ENCODE measurements around the gene ZFHX3.

ZFHX3 gene

GRCh38 chr16:72972878-72973571, 74.9 kb downstream of the ZFHX3 start:
- no peak for DNase-seq (ENCODE audit: extremely low read depth, low read depth)
- TF ChIP-seq CTCF (IDR thresholded peaks at IDR 0.05; ENCODE audit: low read depth, low read length): no peak

DNA sequence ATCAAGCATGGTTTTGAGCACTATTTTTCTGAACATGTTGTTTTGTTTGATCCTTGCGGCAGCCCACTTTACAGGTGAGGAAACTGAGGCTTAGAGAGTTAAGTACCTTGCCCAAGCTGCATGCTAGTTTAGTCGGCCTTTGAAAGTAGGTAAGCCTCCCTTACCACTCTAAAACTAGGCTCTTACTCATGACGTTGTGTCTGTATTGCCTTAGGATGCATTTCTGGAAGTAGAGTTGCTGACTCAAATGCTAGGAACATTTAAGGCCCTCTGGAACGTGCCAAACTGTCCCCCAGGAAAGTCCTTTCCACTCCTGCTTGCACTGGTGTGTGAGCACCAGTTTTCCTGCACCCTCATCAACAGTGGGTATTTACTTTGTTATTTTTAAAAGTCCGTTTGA, 76.6 kb downstream of the ZFHX3 start:
- no peak for DNase-seq (ENCODE audit: extremely low read depth, low read depth)
- TF ChIP-seq CTCF (IDR thresholded peaks at IDR 0.05; ENCODE audit: low read depth, low read length): no peak

- TF ChIP-seq CTCF (IDR thresholded peaks at IDR 0.05; ENCODE audit: low read depth, low read length): no peak
- no peak for DNase-seq (ENCODE audit: extremely low read depth, low read depth)
Observed at GRCh38 chr16:72970656-72971055, 77.3 kb downstream of the ZFHX3 start.

DNA sequence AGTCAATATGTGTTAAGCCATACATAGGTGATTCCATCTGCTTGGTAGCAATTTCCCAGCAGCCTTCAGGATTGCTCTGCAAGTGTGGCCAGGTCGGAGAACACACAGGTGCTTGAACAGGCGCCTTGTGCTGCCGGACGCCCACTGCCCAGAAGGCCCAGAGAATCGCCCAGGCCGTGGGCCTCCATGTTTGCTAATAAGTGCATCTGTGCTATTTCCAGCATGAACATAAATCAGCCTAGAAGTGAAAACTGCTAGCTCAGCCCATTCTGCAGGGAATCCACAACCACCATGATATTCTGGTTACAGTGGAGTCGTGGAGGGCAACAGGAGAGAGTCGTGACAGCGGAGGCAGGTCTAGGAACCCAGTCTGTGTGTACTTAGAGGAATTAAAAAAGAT, 78.1 kb downstream of the ZFHX3 start:
- no peak for TF ChIP-seq CTCF (IDR thresholded peaks at IDR 0.05; ENCODE audit: low read depth, low read length)

GRCh38 chr16:72969146-72969545, 78.8 kb downstream of the ZFHX3 start:
- DNase-seq (ENCODE audit: extremely low read depth, low read depth): no peak
- no peak for TF ChIP-seq CTCF (IDR thresholded peaks at IDR 0.05; ENCODE audit: low read depth, low read length)

More for the DNA sequence above, 78.1 kb downstream of the ZFHX3 start:
- no peak for DNase-seq (ENCODE audit: extremely low read depth, low read depth)

- no peak for DNase-seq (ENCODE audit: extremely low read depth, low read depth)
- no peak for TF ChIP-seq CTCF (IDR thresholded peaks at IDR 0.05; ENCODE audit: low read depth, low read length)
Observed at GRCh38 chr16:72967941-72968340, 80.0 kb downstream of the ZFHX3 start.

GRCh38 chr16:72963533-72964315, 84.2 kb downstream of the ZFHX3 start:
- no peak for DNase-seq (ENCODE audit: extremely low read depth, low read depth)

More at GRCh38 chr16:72963533-72964315, 84.2 kb downstream of the ZFHX3 start:
- TF ChIP-seq CTCF (IDR thresholded peaks at IDR 0.05; ENCODE audit: low read depth, low read length): no peak

Measured in AG09319 (cell line).